Kidney epithelial cell (primary cell): ENCODE data around the gene CTR9. TPM values are rescaled to one million over a fixed set of nuclear protein-coding genes. Genes with fewer than 3 reads are reported as not detected.

Experiments
- DNase-seq: peaks from one replicate; pipeline ENCODE4 v3.0.0-alpha.2; 2010; ENCODE audit warnings: low read depth
- H3K27me3 ChIP-seq: 2 replicates; pipeline ENCODE4 v1.6.0; 2011; ENCODE audit warnings: low read length; ENCODE audit not compliant: control insufficient read depth, insufficient read depth
- H3K36me3 ChIP-seq: 2 replicates; pipeline ENCODE4 v1.5.1; 2011; ENCODE audit warnings: low read length; ENCODE audit not compliant: control insufficient read depth, insufficient read depth
- H3K4me3 ChIP-seq: 2 replicates; pipeline ENCODE4 v1.5.1; 2011; ENCODE audit warnings: low read depth, mild to moderate bottlenecking, control low read depth, low read length
- CTCF ChIP-seq: IDR thresholded peaks from 2 replicates; pipeline ENCODE4 v1.5.1; 2011; ENCODE audit warnings: mild to moderate bottlenecking, moderate library complexity, low read length, control low read depth, inconsistent platforms; ENCODE audit not compliant: insufficient read depth, poor library complexity, severe bottlenecking
- total RNA-seq: library from RNA; depleted of rRNA; stranded (reverse); fragments of >200 nt; gene quantifications from 2 replicates; pipeline ENCODE4 v1.2.3, GENCODE V29; 2015

Gene CTR9
- total RNA-seq, 1 donor from 2014 or later: 23.1 TPM

DNA sequence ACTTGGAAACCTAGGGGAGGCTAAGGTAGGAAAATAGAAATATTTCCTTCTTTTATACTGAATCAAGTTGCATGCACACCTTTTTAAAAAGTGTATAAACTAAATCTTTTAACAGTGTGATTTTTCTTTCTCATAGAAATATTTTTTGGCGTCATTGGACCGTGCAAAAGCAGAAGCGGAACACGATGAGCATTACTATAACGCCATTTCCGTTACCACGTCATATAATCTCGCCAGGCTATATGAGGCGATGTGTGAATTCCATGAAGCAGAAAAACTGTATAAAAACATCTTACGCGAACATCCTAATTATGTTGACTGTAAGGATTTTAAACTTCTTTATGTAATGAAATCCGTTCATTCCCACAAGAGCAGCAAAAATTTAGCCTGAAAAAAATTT is 13.4 kb downstream of the CTR9 start:
- H3K27me3 ChIP-seq: no peaks in the 10 kb centered on the region
- DNase-seq: no peak
- no peak overlapping the region for H3K4me3 ChIP-seq
- no peak for TF ChIP-seq CTCF
- no peaks in the 10 kb centered on the region for H3K36me3 ChIP-seq

GRCh38 chr11:10770626-10771254 is 19.7 kb downstream of the CTR9 start:
- Histone ChIP-seq H3K4me3 (no peak overlapping the region), H3K36me3 (peaks cover 2% of the 10 kb centered on the region)
- DNase-seq: peak; percentile 16

DNA sequence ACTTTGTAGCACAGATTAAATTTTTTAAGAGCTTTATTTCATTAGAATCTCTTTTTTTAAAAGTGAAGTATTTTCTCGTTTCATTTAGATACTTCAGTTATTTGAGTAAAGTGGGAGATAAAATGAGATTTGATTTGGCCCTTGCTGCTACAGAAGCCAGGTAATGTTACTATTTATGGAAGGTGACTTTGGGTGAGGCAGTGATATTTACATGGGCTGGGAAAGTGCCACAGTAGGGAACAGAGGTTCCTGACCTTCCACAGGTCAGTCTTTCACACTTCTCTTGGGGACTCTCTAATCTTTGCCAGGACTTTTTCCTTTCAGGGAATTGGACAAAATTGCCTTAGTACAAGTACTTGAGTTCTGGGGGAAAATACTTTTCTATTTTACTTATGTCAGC is 20.4 kb downstream of the CTR9 start:
- no peak for DNase-seq
- Histone ChIP-seq H3K36me3 (peaks cover 2% of the 10 kb centered on the region), H3K27me3 (no peaks in the 10 kb centered on the region), H3K4me3 (no peak overlapping the region)
- TF ChIP-seq CTCF: no peak

More at GRCh38 chr11:10770626-10771254, 19.7 kb downstream of the CTR9 start:
- TF ChIP-seq CTCF: peak; percentile 88
- H3K27me3 ChIP-seq: no peaks in the 10 kb centered on the region

DNA sequence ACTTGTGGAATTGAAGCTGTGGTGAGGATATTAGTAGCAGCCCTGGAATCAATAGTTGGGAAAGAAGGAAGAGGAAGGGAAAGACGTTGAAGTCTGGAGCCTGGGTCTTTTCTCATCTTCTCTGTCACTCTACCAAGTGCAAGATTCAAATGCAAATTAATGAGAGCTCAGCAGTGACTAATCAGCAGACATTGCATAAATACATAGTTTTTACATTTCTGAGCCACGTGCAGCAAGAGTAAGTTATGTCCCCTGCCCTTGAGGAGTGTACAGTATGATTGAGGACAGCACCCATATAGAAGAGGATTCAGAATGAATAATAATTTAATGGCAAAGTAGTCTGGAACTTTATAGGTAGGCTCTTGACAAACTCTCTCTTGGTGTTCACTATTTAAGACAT is 23.8 kb downstream of the CTR9 start:
- DNase-seq: no peak
- Histone ChIP-seq H3K4me3 (no peak overlapping the region), H3K36me3 (peaks cover 2% of the 10 kb centered on the region), H3K27me3 (no peaks in the 10 kb centered on the region)
- no peak for TF ChIP-seq CTCF

DNA sequence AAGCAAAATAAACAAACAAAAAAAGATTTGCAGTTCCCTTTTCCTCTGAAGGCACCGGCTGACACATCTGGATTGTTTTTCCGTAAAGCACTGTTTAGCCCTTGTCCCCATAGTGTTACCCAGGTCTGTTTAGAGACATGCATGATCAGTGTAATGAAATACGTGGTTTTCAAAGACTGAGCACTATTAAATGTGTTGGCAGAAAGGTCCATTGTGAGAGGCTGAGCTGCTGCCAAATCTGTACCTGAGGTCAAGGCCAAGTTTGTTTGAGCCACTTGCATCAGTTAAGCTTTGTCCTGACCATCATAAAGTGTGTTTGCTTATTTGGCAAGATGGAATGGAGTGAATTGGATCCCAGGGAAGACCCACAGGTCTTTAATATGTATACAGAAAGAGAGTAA is 26.3 kb downstream of the CTR9 start:
- peaks cover 2% of the 10 kb centered on the region for H3K36me3 ChIP-seq
- DNase-seq: no peak
- no peak for TF ChIP-seq CTCF
- H3K27me3 ChIP-seq: no peaks in the 10 kb centered on the region
- H3K4me3 ChIP-seq: no peak overlapping the region

DNA sequence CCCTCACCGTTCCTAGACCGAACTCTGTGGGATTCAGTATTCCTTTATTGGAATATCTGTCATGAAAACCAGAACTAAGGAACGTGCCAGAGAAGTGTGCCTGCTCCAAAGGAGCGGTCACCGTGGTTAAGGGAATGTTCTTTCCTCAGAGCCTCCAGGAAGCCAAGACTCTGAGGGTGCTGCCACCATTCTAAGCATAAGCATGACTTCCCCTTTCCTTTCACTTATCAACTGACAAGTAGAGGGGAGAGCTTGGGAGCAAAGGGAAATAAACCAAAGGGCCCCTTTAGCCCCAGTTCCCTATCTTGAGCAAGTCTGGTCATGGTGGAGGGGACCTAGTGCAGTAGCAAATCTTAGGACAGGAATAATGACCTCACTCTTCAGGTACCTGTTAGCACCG is 26.8 kb downstream of the CTR9 start:
- Histone ChIP-seq H3K4me3 (no peak overlapping the region), H3K27me3 (no peaks in the 10 kb centered on the region), H3K36me3 (peaks cover 2% of the 10 kb centered on the region)
- TF ChIP-seq CTCF: no peak
- no peak for DNase-seq
